PFSK-1 (cell line): ENCODE results near the gene EXOSC9.

Experiments
- REST ChIP-seq, 2 experiments: IDR thresholded peaks; 2 replicates each; pipeline versions ENCODE4 v1.6.1 to v1.8.0; 2011 to 2012; ENCODE audit warnings: low read depth in 2 of 2, low read length in 2 of 2, control low read depth in 1 of 2, inconsistent platforms in 1 of 2, mild to moderate bottlenecking in 1 of 2, moderate library complexity in 1 of 2; ENCODE audit not compliant: insufficient read depth in 1 of 2
- SIN3A ChIP-seq: IDR thresholded peaks from 2 replicates; pipeline ENCODE4 v1.6.1; 2012; ENCODE audit warnings: mild to moderate bottlenecking, low read length, moderate library complexity, borderline replicate concordance; ENCODE audit not compliant: insufficient read depth

GRCh38 chr4:121778991-121779628 lies 22.0 kb upstream of the EXOSC9 start:
- no peak for TF ChIP-seq REST (IDR thresholded peaks at IDR 0.05; ENCODE audit: insufficient read depth in 1 of 2, low read depth in 2 of 2, low read length in 2 of 2)
- no peak for TF ChIP-seq SIN3A
